AG09319 (cell line): ENCODE results near the gene LONRF3.

Source experiments
- DNase-seq: peaks from one replicate; pipeline ENCODE4 v3.0.0-alpha.2; 2010; ENCODE audit warnings: low read depth; ENCODE audit errors: extremely low read depth
- CTCF ChIP-seq: IDR thresholded peaks from 2 replicates; pipeline ENCODE4 v1.5.1; 2011; ENCODE audit warnings: low read depth, mild to moderate bottlenecking, inconsistent platforms, low read length, moderate library complexity

Gene LONRF3

GRCh38 chrX:118961866-118962560 is 12.4 kb upstream of the LONRF3 start:
- TF ChIP-seq CTCF, result no peak
- no peak for DNase-seq

- no peak for DNase-seq
- no peak for TF ChIP-seq CTCF
Measured at GRCh38 chrX:118963159-118963558, 11.3 kb upstream of the LONRF3 start.

GRCh38 chrX:118964252-118964651 is 10.2 kb upstream of the LONRF3 start:
- no peak for TF ChIP-seq CTCF
- no peak for DNase-seq

- TF ChIP-seq CTCF, result no peak
Measured at GRCh38 chrX:118965395-118965794, 9.0 kb upstream of the LONRF3 start.

GRCh38 chrX:118968031-118968430 is 6.4 kb upstream of the LONRF3 start:
- no peak for TF ChIP-seq CTCF
- no peak for DNase-seq

More at GRCh38 chrX:118965395-118965794, 9.0 kb upstream of the LONRF3 start:
- DNase-seq, result no peak

- DNase-seq, result no peak
Measured at GRCh38 chrX:118971552-118971951, 2.9 kb upstream of the LONRF3 start.

More at GRCh38 chrX:118971552-118971951, 2.9 kb upstream of the LONRF3 start:
- TF ChIP-seq CTCF, result no peak
